BJ (cell line): ENCODE measurements around the gene KIAA0513. TPM values are rescaled to one million over a fixed set of nuclear protein-coding genes. Genes with fewer than 3 reads are reported as not detected.
A peak's percentile ranks its signal among the peaks of the same experiment; 100 is the strongest.

Experiments
- CTCF ChIA-PET: fragments of 350-600 bp; formaldehyde crosslinking; extraction: SDS; loops from one replicate; lab custom pipeline; 2021; ENCODE audit warnings: antibody characterized with exemption, inconsistent platforms; lab: Yijun Ruan, JAX
- POLR2A ChIA-PET: fragments of 300-600 bp; sonication (Branson Sonifier 250); formaldehyde crosslinking; extraction: SDS; loops from one replicate; lab custom pipeline; 2021; ENCODE audit warnings: antibody characterized with exemption; lab: Charles Lee
- DNase-seq: peaks from one replicate; pipeline ENCODE4 v3.0.0-alpha.2; 2011; ENCODE audit warnings: low read depth
- H3K27me3 ChIP-seq: 2 replicates; pipeline ENCODE4 v1.6.0; 2011; ENCODE audit warnings: low read length; ENCODE audit not compliant: control insufficient read depth, insufficient read depth
- H3K36me3 ChIP-seq: 2 replicates; pipeline ENCODE4 v1.5.1; 2011; ENCODE audit warnings: low read length; ENCODE audit not compliant: control insufficient read depth, insufficient read depth
- H3K4me3 ChIP-seq: 2 replicates; pipeline ENCODE4 v1.5.1; 2011; ENCODE audit warnings: low read depth, mild to moderate bottlenecking, control low read depth, low read length
- CTCF ChIP-seq: IDR thresholded peaks from 2 replicates; pipeline ENCODE4 v1.5.1; 2011; ENCODE audit warnings: low read depth, mild to moderate bottlenecking, control low read depth, inconsistent platforms, low read length, moderate library complexity; ENCODE audit not compliant: insufficient read depth
- polyA plus RNA-seq: library from polyadenylated mRNA; depleted of rRNA; stranded (reverse); fragments of >200 nt; gene quantifications from 2 replicates; pipeline ENCODE4 v1.2.3, GENCODE V29; 2011

KIAA0513 gene
- polyA plus RNA-seq, 1 experiment = 6.6 TPM

- no peak for DNase-seq
- Histone ChIP-seq H3K4me3 (no peak overlapping the region), H3K27me3 (no peaks in the 10 kb centered on the region), H3K36me3 (no peaks in the 10 kb centered on the region)
- ChIA-PET POLR2A (no interaction called here), CTCF (interaction anchor here (1.0 to 1.9 kb wide), 5 partner anchors 10 to 795 kb away, joined by 3 to 5 read pairs (median 4); no protein-coding TSS in a partner anchor)
- no peak for TF ChIP-seq CTCF
These were observed 1.6 kb upstream of the KIAA0513 start for GRCh38 chr16:85025781-85026653.

GRCh38 chr16:85026703-85027102 lies 892 bp upstream of the KIAA0513 start:
- Histone ChIP-seq H3K36me3 (no peaks in the 10 kb centered on the region), H3K27me3 (no peaks in the 10 kb centered on the region), H3K4me3 (peak overlapping the region; percentile 77)
- DNase-seq = no peak
- TF ChIP-seq CTCF = no peak
- ChIA-PET POLR2A (no interaction called here), CTCF (interaction anchor here (0.5 to 1.9 kb wide), 10 partner anchors 11 to 795 kb away, joined by 3 to 6 read pairs (median 4); partner anchors contain the start of gene ZDHHC7)

GRCh38 chr16:85027958-85028684 lies 526 bp downstream of the KIAA0513 start:
- peak; percentile 21; the same call in 1 of the 2 replicates for TF ChIP-seq CTCF
- CTCF ChIA-PET = interaction anchor here (0.9 to 1.9 kb wide), 8 partner anchors 16 to 288 kb away, joined by 3 to 6 read pairs (median 4); partner anchors contain the start of gene ZDHHC7
- peak overlapping the region; percentile 75 for H3K4me3 ChIP-seq
- no peaks in the 10 kb centered on the region for H3K27me3 ChIP-seq
- DNase-seq = no peak
- POLR2A ChIA-PET = no interaction called here
- H3K36me3 ChIP-seq = no peaks in the 10 kb centered on the region; the same call in 1 of the 2 replicates

- DNase-seq = no peak
- Histone ChIP-seq H3K4me3 (peak overlapping the region; percentile 6; the same call in 1 of the 2 replicates), H3K36me3 (no peaks in the 10 kb centered on the region; the same call in 1 of the 2 replicates), H3K27me3 (no peaks in the 10 kb centered on the region)
- POLR2A ChIA-PET = no interaction called here
- TF ChIP-seq CTCF = no peak
- CTCF ChIA-PET = interaction anchor here (1.0 to 1.9 kb wide), 4 partner anchors 17 to 58 kb away, joined by 3 to 6 read pairs (median 3); partner anchors contain the start of gene ZDHHC7
These were observed 1.3 kb downstream of the KIAA0513 start for GRCh38 chr16:85028685-85029407.
